ENCODE data around the gene BAHCC1.
A peak's percentile ranks its signal among the peaks of the same experiment; 100 is the strongest.

Gene BAHCC1

DNA sequence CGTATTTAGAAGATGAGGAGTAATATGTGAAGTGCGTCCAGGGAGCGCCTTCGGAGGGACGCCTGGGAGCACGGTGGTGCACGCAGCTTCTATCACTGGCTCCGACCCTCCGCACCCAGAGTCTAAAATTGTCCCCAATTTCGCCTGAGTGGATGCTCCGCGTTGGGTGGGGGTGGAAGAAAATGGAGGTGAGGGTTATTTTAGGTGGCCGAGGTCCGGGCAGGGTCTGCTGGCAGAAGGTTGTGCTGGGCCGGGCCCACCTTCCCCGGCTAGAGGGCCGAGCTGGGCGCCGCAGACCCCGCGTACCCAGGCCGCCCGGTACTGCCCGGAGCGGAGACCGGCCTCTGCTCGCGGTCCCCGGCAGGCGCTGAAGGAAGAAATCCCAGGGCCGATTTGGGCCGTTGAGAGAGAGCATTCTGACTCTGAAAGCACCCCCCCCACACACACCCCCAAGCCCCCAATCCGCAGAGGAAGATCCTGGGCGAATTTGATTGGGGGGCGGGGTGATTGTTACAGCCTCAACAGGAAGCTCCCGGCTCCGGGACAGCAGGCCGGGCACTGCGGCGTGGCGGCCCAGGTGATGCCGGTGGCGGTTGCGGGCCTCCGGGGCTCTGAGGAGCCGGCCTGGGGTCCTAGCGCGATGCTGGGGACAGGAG is 3.0 kb downstream of the BAHCC1 start:
- peaks cover 1% of the 10 kb centered on the region for H3K36me3 Mint-ChIP-seq
- peaks cover 44% of the 10 kb centered on the region for H3K27me3 Mint-ChIP-seq
- peak overlapping the region; percentile 23 for H3K27ac Mint-ChIP-seq
- peaks cover 26% of the 10 kb centered on the region for H3K4me1 Mint-ChIP-seq
- no peaks in the 10 kb centered on the region for H3K9me3 Mint-ChIP-seq
- peak overlapping the region; percentile 90 for H3K4me3 Mint-ChIP-seq

DNA sequence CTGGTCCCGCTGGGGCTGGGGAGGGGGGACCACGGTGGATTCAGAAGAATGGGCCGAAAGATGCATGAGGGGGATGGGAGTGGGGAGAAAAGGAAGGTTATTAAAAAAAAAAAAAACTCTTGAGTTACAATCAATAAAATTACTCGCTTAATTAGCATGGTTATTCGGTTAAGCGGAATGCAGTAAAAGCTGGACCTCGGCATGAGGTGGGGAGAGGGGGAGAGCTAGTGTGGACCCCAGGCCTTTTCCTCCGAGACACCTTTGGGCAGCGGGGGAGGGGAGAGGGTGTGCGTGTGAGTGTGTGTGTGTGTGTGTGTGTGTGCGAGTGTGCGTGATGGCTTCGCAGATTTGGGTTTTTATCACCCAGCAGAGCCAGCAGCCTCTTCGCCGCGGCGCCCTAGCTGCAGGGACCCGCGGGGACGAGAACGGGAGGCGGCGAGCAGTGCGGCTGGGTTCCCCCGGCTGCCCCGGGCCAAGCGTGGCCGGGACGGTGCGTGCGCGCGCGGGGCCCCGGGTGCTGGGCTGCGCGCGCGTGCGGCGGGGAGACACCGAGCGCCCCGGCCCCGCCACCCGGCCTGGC is 3.7 kb downstream of the BAHCC1 start:
- H3K27me3 Mint-ChIP-seq = peaks cover 44% of the 10 kb centered on the region
- H3K27ac Mint-ChIP-seq = peak overlapping the region; percentile 89
- peak overlapping the region; percentile 90 for H3K4me3 Mint-ChIP-seq
- H3K9me3 Mint-ChIP-seq = no peaks in the 10 kb centered on the region
- H3K36me3 Mint-ChIP-seq = peaks cover 1% of the 10 kb centered on the region
- peaks cover 25% of the 10 kb centered on the region for H3K4me1 Mint-ChIP-seq

DNA sequence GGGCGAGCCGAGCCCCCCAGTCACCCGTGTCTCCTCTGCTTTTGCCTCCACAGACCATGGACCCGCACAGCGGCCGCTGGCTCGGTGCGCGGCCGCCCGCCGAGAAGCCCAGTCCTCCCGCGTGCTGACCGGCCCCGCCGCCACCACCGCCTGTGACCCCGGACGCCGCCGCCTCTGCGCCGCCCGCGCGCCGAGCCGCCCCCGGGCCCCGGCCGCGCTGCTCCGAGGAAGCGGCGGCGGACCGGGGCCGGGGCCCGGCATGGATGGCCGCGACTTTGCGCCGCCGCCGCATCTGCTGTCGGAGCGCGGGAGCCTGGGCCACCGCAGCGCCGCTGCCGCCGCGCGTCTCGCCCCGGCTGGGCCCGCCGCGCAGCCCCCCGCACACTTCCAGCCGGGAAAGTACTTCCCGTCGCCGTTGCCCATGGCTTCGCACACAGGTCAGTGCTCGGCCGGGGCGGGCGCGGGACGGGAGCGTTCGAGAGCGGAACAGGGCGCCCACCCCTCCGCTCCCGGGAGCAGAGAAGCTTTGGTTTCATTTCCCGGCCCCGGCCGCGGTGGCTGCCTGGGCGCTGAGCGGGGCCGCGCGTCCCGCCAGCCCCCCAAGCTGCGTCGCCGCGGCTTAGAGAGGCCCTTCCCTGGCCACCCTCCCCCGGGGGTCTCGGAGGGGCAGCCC is 4.4 kb downstream of the BAHCC1 start:
- Mint-ChIP-seq H3K9me3 (no peaks in the 10 kb centered on the region), H3K4me1 (peaks cover 19% of the 10 kb centered on the region), H3K27me3 (peaks cover 40% of the 10 kb centered on the region), H3K36me3 (peaks cover 1% of the 10 kb centered on the region), H3K4me3 (no peak overlapping the region), H3K27ac (no peak overlapping the region)

DNA sequence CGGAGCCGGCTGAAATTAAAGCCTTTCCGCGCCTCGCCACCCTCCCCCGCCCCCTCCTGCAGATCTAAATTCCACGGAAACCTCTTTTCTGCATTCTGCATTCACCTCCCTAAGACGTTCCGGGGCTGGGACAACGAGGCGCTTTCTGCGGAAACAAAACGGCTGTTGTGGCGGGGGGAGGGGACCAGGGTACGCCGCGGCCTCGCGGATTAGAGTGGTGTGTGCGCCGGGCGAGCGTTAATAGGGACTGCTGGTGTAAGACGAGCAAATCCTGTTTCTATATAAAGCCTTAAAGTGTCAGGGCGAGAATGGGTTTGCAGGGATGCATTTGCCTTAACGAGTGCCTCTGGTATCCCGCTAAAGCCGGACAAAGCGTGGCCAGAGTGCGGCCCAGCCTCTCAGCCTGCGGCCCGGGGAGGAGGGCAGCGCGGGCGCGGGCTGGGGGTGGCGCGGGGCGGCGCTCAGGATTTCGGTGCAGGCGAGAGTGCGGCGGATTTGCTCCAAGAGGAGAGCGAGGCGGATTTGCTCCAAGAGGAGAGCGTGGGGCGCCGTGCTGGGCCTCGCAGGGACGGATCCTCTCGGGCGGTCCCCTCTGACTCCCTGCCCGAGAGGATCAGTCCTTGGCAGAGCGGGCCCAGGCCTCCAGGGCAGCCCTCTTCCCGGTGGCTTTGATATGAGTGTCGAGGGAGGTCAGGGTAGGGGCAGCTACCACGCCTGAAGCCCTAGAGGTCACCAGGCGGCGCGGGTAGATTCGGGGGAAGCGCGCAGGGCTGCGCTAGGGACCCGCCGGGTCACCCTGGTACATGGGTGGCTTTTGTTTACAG is 5.1 kb downstream of the BAHCC1 start:
- H3K27ac Mint-ChIP-seq = peak overlapping the region; percentile 23
- H3K36me3 Mint-ChIP-seq = peaks cover 1% of the 10 kb centered on the region
- H3K4me3 Mint-ChIP-seq = peak overlapping the region; percentile 76
- no peaks in the 10 kb centered on the region for H3K9me3 Mint-ChIP-seq
- peaks cover 15% of the 10 kb centered on the region for H3K4me1 Mint-ChIP-seq
- H3K27me3 Mint-ChIP-seq = peaks cover 36% of the 10 kb centered on the region

DNA sequence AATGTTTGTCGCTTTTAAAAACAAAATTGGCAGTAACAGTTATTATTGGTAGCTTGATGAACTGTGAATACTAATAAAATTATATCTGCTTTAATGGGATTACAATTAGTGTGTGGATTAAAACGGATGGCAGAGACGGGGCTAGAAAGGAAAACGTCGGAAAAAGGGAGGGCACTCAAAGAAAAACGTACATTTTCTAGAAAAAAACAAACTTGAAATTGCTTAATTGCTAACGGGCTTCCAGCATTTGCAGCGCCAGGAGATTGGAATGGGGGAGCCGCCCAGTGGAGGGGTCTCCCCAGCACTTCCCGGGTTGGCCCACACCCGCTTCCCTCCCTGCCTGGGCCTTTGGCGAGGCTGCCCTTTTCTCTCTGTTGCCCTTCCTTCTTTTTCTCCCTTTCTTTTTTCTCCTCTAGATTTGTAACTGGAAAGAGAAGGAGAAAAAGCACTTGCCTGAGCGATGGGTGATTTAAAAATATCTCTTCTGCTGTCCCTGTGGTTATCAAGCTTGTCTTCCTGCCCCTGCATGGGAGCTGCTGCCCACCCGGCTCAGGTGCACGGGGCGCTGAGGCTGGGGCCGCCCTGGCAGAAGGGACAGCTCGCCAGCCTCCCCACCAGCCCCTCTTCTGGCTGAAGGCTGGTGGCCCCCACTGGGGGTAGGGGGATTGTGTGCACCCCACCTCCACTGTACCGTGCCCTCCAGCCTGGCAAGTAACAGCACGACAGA is 5.9 kb downstream of the BAHCC1 start:
- peaks cover 36% of the 10 kb centered on the region for H3K27me3 Mint-ChIP-seq
- peaks cover 1% of the 10 kb centered on the region for H3K36me3 Mint-ChIP-seq
- no peaks in the 10 kb centered on the region for H3K9me3 Mint-ChIP-seq
- peak overlapping the region; percentile 74 for H3K27ac Mint-ChIP-seq
- H3K4me1 Mint-ChIP-seq = peaks cover 14% of the 10 kb centered on the region
- H3K4me3 Mint-ChIP-seq = peak overlapping the region; percentile 33

DNA sequence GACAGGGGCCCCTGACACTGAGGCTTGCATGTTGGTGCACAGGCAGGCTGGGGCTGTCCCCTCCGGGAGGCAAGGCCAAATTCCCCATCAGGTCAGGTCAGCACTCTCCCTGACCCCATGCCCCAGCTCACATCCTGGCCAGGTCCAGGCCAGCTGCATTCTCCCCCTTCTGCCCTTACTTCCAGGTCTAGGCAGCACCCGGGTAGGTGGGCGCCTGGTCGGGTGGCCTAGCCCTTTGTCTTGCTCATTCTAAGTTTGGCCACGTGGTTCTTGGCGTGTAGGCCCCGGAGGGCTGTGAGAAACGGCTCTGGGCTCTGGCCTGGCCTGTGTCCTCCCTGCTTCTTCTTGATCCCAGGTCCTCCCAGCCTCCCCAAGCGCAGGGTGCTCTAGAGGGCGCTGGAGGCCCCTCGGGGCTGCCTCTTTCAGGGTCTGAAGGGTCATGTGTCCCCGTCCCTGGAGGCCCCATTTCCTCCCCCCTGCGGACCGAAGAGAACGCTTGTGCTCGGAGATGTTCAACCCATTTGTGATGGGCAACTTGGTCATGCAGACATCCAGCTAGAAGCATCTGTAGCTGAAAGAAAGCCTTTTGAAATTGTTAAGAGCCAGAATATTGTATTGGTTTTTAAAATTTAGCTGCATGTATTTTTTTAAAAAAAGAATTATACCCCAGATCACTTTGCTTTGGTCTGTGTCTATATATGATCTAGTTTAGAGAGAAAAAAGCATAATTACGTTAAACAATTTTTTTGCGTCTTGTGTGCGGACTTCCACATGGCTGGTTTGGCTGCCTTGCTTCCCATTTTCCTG is 6.7 kb downstream of the BAHCC1 start:
- Mint-ChIP-seq H3K9me3 (no peaks in the 10 kb centered on the region), H3K4me1 (peaks cover 14% of the 10 kb centered on the region), H3K27ac (peak overlapping the region; percentile 74), H3K27me3 (peaks cover 38% of the 10 kb centered on the region), H3K4me3 (no peak overlapping the region), H3K36me3 (peaks cover 1% of the 10 kb centered on the region)

DNA sequence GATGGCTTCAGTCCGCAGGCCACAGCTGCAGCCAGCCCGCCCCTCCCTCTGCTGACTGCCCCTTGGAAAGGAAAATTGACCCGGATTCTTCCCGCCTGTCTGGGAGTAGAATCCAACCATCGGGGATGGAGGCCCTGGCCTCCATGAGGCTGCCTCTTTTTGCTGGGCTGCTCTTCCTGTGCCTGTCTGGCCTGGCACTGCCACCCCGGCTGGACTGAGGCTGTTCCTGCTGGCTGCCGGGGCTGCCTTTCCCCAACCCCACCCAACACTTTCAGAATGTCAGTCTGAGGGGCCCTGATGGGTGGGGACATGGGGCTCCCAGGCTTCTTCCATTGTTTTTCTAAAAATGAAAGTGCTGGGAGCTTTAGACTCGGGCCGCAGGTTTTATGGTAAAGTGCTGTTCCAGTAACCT is 7.3 kb downstream of the BAHCC1 start:
- peaks cover 41% of the 10 kb centered on the region for H3K27me3 Mint-ChIP-seq
- no peaks in the 10 kb centered on the region for H3K9me3 Mint-ChIP-seq
- no peak overlapping the region for H3K27ac Mint-ChIP-seq

DNA sequence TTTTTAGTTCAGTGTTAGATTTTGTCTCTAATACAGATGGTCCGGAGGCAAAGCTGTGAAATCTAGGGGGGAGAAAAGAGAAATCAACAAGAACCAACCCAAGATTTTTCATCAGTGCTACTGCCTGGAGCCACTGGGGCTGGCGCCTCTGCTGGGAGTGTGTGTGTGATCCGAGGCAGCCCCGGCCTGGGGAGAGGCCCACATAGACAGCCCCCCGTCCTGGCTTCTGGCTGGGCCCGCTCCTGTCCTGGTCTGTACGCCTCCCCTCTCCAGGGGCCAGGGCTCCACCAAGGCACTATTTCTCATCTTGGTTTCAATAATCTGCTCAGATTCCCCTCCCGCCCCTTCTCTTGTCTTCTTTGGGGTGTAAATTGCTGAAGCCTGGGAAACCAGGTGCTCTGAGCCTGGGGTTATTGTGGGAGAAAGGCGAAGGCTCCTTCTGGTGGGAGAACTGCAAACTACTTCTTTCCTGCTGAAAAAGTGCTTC is 7.8 kb downstream of the BAHCC1 start:
- Mint-ChIP-seq H3K9me3 (no peaks in the 10 kb centered on the region), H3K4me3 (no peak overlapping the region), H3K27me3 (peaks cover 41% of the 10 kb centered on the region), H3K36me3 (peaks cover 1% of the 10 kb centered on the region), H3K27ac (peak overlapping the region; percentile 12), H3K4me1 (peaks cover 10% of the 10 kb centered on the region)

More for the DNA sequence above, 7.3 kb downstream of the BAHCC1 start:
- peaks cover 14% of the 10 kb centered on the region for H3K4me1 Mint-ChIP-seq
- no peak overlapping the region for H3K4me3 Mint-ChIP-seq
- peaks cover 1% of the 10 kb centered on the region for H3K36me3 Mint-ChIP-seq

DNA sequence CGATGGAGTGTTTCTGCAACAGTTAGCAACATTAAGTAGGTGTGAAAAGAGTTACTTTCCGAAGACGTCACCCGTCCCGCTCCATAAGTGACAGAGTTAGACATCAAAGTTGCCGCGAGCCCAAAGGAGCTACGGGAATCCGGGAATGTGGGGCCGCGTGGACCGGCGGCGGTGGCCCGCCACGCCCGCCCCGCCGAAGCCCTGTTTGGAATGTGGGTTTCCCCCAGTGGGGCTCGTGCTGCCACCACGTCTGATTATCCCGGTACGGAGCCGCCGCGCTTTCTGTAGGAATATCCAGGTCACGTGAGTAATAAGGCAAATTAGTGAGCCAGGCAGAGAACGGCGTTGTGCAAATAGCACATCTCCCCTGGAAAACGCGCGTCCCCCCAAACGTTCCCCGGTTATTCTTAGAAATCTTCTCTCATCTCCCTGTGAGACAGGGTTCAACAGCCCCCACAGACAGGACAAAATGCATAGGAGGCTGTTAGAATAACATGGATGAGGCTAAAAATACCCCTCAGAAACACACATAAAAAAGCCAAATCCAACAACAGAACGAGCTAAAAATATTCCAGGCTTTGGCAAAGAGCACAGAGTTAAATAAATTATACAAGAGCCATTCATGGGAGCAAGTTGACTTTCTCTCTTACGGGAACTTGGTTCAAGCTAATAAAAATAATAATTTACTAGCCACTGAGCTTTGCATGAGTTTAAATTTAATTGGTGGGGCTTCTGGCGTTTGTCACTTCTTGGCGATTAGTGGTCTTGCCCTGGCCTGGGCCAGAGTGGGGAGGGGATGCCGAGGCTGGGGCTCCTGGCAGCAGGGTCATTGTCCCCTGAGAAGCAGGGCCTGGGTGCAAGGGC is 8.6 kb downstream of the BAHCC1 start:
- H3K36me3 Mint-ChIP-seq = peaks cover 1% of the 10 kb centered on the region
- H3K9me3 Mint-ChIP-seq = no peaks in the 10 kb centered on the region
- no peak overlapping the region for H3K27ac Mint-ChIP-seq
- H3K4me3 Mint-ChIP-seq = no peak overlapping the region
- peaks cover 37% of the 10 kb centered on the region for H3K27me3 Mint-ChIP-seq
- peaks cover 6% of the 10 kb centered on the region for H3K4me1 Mint-ChIP-seq

DNA sequence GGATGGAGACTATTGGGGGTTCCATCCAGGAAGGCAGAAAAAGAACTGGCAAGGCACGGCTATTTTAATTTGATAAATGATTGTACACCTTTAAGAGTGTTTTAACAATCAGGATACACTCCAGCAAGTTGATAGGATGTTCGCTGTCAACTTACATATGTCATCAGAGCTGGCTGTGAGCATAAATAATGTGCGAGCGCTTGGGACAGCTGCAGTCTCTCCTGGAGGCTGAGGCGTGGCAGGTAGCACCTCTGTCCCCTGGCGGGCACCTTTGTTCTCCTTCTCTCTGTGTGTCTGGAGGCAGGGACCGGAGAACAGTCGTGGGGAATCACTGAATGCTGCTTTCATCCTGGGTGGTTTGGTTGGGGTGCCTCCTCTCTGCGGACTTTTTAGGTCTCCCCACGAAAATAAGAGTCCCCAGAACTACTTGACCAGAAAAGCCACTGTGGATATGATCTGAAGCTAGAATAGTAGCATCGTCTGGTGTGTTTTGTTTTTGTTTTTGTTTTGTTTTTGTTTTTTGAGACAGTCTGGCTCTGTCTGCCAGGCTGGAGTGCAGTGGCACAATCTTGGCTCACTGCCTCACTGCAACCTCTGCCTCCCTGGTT is 9.4 kb downstream of the BAHCC1 start:
- H3K27ac Mint-ChIP-seq = no peak overlapping the region
- peaks cover 36% of the 10 kb centered on the region for H3K27me3 Mint-ChIP-seq
- no peaks in the 10 kb centered on the region for H3K9me3 Mint-ChIP-seq
- H3K4me1 Mint-ChIP-seq = peaks cover 4% of the 10 kb centered on the region
- H3K4me3 Mint-ChIP-seq = no peak overlapping the region
- peaks cover 1% of the 10 kb centered on the region for H3K36me3 Mint-ChIP-seq

DNA sequence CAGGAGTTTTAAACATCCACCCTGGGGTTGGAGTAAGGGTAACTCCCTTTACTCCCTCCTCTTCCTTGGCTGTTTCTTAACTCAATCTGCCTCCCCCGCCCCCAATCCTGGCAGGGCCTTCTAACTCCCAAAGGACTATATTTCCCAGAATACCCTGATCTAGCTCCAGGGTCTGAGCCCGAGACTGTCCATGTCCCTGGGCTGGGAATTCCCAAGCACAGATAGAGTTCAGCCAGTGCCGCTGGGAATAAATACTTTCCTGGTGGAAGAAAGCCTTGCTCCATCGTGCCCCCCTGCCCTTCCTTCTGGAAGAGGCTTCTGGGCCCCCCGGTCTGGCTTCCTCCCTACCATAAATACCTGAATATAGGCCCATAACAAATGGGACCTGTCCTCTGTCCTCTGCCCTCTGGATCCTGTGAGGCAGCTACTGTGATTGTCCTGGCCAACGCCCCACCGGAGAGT is 10.2 kb downstream of the BAHCC1 start:
- H3K27me3 Mint-ChIP-seq = peaks cover 32% of the 10 kb centered on the region
- H3K36me3 Mint-ChIP-seq = peaks cover 1% of the 10 kb centered on the region
- no peaks in the 10 kb centered on the region for H3K9me3 Mint-ChIP-seq
- H3K4me1 Mint-ChIP-seq = no peaks in the 10 kb centered on the region
- H3K4me3 Mint-ChIP-seq = no peak overlapping the region
- peak overlapping the region; percentile 5 for H3K27ac Mint-ChIP-seq

DNA sequence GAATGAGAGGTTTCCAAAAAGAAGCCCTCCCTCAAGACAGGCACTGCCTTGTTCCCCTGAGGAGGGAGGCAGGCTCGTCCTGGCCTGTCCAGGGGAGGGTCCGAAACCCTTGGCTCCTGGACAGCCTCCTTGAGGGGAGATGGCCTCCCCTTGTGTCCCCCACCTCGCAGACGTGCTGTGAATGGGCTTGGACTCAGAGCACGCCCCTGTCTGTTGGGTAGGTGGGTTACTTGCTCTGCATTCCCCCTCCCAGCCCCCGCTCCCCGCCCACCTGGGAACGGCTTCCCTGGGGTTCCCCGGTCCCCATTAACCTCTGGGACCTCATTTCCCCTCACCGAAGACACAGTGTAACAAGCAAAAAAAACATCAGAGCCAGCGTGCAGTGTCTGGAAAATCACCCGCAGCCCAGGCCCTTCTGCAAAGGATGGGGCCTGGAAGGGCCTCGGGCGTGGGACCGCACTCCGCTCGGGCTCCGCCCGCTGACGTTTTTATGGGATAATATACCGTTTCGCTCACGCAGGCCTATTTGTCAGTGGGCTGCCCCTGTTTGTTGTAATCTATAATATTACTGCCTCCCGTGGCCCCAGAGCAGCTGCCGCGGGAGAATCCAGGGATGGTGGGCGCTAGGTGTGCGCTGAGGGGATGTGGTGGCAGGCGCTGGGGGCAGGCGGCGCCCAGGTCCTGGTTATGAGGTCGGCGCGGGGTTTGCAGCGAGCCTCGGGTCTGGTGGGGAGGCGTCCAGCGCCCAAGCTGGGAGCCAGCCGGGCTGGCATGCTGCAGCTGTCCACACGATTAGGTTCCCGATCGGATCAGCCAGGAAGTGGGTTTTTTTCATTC is 11.1 kb downstream of the BAHCC1 start:
- no peak overlapping the region for H3K4me3 Mint-ChIP-seq
- H3K4me1 Mint-ChIP-seq = peaks cover under 1% of the 10 kb centered on the region

More for the DNA sequence above, 11.1 kb downstream of the BAHCC1 start:
- Mint-ChIP-seq H3K27me3 (peaks cover 26% of the 10 kb centered on the region), H3K9me3 (no peaks in the 10 kb centered on the region), H3K27ac (no peak overlapping the region), H3K36me3 (peaks cover 1% of the 10 kb centered on the region)
